HL-60/S4 (cell line): ENCODE measurements around the gene CAMKK2.
"Not testable (repeated sequence)": the region's sequence is repeated elsewhere in the genome, so short reads cannot be mapped to it uniquely, and the experiment has no call there.

ENCODE experiments used
- in situ Hi-C: fragments of 300-500 bp; cut with MboI; formaldehyde crosslinking; loops from 2 replicates; pipeline ENCODE4 v1.14.3; 2022; ENCODE audit warnings: low sequenced_read_pairs

The CAMKK2 gene

DNA sequence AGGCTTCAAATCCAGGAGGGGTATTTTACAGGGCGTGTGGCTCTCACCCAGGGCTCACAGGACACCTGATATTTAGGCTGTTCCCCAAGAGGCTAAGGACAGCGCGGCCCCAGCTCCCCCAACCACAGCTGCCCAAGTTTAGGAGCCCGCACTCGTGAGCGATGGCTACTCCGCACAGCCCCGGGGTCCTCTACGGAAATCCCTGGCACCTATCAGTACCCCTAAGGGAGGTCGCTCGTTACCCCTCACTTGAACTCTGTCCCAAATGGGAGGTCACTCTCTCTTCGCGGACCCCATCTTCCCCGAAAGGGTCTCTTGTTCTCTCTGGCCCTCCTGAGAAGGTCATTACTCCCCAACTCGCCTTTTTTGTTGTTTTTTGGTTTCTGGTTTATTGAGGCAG, 87.3 kb downstream of the CAMKK2 start:
- in situ Hi-C loops: no loop called here

DNA sequence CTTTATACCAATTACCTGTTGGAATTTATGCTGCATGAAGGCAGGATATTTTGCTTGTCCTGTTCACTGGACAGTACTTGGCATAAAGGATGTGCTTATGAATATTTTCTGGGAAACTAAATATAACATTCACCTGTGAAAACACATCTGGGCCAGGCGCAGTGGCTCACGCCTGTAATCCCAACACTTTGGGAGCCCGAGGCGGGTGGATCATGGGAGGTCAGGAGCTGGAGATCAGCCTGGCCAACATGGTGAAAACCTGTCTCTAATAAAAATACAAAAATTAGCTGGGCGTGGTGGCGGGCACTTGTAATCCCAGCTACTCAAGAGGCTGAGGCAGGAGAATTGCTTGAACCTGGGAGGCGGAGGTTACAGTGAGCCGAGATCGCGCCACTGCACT, 87.9 kb downstream of the CAMKK2 start:
- in situ Hi-C loops: not testable (repeated sequence)

DNA sequence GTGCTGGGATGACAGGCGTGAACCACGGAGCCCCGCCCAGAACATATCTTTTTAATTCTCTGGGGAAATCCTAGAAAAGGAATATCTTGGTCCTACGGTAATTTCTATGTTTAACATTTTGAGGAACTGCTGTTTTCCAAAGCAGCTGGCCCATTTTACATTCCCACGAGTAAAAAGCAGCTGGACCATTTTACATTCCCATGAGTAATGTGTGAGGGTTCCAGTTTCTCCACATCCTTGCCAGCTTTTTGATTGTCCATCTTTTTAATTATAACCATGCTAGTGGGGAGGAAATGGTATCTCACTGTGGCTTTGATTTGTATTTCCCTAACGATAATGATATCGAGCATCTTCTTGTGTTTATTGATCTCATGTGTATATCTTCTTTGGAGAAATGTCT, 91.0 kb downstream of the CAMKK2 start:
- in situ Hi-C loops: no loop called here

DNA sequence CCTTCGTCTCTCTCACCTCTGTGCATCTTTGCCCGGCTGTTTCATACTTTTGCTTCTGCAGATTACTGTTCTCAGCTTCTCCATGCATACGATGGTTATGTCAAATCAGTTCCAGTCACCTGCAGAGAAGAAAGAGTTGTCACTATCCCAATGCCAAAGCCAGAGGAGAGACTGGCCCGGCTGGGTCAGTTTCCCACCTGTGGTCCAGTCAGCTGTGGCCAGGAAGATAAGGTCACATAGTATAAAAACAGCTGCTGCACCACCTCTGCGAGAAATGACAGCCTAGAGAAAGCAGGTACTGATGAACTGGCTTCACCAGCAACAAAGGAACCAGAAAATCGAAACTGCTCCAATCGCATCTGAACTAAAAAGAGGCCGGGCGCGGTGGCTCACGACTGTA, 93.0 kb downstream of the CAMKK2 start:
- in situ Hi-C loops: no loop called here

DNA sequence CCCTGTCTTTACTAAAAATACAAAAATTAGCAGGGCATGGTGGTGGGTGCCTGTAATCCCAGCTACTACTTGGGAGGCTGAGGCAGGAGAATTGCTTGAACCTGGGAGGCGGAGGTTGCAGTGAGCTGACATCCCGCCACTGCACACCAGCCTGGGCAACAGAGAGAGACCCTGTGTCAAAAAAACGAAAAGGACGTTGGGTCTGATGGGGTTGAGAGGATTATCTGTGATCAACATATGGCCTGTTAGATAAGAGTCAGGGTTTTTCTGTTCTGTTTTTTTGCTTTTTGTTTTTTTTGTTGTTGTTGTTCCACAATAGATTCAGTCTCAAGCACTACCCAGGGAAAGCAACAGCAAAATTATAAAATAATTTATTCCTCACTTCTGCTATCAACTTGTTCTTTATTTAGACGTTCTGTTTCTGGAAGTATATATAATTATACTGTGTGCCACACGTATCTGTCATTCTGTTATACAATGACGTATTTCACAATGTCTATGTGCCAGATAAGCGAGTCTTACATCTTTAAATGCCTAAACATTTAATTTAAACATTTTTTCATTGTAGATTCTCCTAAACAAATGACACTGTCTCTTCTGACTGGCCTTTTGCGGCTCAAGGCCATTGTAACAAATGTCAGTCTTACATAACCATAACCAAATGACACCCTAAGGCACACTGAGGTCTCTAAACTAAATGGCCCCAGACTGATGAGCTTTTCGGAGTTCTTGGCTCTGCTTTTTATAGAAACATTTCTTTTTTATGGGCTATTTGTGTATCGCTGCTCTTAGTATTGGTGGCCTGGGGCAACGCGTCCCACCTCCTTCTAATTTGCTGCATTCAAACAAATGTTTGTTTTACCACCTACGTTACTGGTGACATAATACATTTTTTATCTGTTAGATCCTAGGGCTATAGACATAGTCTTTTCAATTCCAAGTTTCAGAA, 93.8 kb downstream of the CAMKK2 start:
- in situ Hi-C loops: no loop called here

DNA sequence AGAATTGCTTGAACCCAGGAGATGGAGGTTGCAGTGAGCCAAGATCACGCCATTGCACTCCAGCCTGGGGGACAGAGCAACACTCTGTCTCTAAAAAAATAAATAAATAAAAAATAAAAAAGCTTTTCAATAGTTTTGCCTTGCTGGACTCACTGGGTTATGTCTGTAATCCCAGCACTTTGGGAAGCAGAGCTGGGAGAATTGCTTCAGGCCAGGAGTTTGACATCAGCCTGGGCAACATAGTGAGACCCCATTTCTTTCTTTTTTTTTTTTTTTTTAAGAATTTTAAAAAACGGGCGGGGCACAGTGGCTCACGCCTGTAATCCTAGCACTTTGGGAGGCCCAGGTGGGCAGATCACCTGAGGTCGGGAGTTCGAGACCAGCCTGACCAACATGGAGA, 95.4 kb downstream of the CAMKK2 start:
- in situ Hi-C loops: not testable (repeated sequence)

DNA sequence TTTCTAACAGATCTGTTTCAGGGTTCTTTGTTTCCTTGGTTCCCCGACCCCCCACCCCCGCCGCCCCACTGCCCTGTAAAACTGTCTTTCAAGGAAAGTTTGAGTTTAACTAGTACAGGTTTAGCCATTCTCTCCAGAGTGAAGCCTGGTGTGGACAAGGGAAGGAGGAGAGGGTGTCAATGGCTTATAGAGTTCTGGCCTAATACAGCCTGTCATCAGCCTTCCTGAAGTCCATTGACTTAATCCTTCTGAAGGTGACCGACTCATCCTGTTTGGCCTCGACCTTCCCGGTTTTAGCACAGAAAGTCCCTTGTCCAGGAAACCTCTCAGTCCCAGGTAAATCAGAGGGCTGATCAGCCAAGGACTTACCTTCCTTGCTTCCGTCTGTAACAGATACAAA, 97.6 kb downstream of the CAMKK2 start:
- in situ Hi-C loops: no loop called here

DNA sequence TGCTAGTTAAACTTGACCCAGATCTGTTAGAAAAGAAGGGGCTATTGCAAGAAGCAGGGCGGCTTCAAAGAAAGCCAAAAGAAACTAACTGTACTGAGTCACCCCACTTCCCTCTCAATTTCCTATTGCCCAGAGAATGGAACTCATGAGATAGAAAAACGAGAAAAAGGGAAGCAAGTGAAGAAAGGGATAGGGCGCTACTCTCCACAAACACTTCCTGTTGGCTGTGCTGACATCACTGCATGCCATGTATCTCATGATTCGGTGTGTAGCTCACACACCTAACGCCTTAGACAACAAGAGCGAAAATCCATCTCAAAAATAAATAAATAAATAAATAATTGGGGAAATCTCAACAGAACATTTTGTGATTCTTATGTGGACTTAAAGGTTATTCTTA, 99.6 kb downstream of the CAMKK2 start:
- in situ Hi-C loops: no loop called here

DNA sequence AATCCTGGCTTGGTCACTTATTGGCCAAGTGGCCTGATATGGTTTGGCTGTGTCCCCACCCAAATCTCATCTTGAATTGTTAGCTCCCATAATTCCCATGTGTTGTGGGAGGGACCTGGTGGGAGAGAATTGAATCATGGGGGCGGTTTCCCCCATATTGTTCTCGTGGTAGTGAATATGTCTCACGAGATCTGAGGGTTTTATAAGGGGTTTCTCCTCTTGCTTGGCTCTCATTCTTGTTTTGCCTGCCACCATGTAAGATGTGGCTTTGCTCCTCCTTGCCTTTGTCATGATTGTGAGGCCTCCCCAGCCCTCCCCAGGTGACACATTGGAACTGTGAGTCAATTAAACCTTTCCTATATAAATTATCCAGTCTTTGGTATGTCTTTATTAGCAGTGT, 105.4 kb downstream of the CAMKK2 start:
- in situ Hi-C loops: no loop called here

DNA sequence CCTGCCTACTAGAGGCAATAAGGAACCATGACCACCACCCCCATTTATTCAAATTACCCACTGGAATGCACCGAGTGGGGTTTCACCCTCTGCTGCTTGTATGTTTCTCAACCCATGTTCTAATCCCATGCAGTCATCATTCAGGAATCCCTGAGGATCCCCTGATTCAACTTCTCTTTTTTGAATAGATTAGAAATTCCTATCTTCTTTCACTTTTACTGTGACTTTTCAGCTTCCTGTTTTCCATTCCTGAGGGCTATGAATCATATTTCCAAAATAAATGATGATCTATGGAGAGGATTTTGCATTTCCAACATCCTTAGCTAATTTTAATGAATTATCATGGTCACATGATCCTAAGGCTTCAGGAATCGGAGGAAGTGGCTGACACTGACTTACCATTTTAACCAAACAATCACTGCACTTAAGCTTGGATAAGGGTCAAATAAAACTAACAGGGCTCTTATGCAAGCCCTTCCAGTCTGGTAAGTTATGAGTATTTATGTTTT, 105.9 kb downstream of the CAMKK2 start:
- in situ Hi-C loops: no loop called here

DNA sequence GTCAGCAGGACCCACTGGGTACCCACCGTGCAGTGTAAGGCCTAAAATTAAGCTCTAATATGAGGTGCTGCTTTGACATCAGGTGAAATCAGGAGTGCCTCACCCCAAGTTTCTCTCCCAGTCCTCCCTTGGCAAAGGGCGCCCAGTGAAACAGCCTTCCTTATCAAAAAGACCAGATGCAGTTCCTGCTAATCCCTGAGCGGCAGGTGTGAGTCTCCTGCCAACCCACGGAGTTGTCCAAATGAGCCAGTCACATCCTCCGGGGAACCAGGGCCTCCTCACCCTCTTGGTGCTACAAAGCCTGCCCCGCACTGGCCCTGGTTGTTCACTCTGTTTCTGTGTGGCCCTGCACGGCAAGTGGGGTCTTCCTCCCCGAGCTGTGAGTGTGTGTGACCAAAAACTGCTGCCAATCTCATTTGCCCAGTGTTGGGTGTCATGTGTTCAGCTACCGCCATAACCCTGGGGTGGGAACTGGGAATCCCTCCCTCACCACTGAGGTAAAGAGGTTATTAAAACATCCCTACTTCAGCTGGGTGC, 106.8 kb downstream of the CAMKK2 start:
- in situ Hi-C loops: no loop called here

DNA sequence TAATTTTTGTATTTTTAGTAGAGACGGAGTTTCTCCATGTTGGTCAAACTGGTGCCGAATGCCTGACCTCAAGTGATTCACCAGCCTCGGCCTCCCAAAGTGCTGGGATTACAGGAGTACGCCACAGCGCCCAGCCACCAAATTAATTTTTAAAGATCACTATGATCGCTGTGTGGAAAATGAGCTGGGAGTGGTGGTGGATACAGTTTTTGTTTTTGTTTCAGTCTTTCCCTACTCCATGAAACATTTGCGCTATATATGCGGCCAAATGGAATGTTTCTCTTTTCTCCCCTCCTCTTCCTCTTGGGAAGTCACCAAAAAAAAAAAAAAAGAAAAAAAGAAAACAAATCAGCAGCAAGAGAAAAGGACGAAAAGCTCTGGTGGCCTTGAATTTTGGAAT, 107.4 kb downstream of the CAMKK2 start:
- in situ Hi-C loops: no loop called here

DNA sequence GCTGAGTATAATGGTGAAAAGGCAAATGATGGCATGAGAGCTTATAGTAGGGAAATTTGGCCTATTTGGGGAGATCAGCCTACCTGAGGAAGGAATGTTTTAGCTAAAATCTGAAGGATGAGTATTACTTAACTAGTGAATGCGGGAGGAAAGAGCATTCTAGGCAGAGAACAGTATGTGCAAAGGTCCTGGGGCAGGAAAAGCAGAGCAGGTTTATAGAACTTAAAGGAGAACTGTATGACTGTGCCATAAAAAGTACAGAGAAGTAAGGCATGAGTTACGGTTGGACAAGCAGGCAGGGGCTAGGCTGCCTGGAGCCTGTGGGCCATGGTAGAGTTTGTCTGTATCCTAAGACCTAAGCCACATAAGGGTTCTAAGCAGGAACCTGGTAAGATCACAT, 108.3 kb downstream of the CAMKK2 start:
- in situ Hi-C loops: no loop called here
